Activated B cell treated with CpG ODN at 0.5 μM for 24 hours (primary cell): Measurements from ENCODE around the gene FNTB. TPM values are rescaled to one million over a fixed set of nuclear protein-coding genes. Genes with fewer than 3 reads are reported as not detected.

Source experiments
- ATAC-seq: fragments of 200-7000 bp; cut with Tn5 transposase; one replicate; pipeline ENCODE4 v1.10.0; 2021; ENCODE audit warnings: low read depth, mild to moderate bottlenecking, moderate library complexity
- CTCF ChIA-PET: fragments of 350-600 bp; sonication (Branson Sonifier 250); formaldehyde crosslinking; loops from one replicate; lab custom pipeline; 2021; ENCODE audit warnings: antibody characterized with exemption; lab: Charles Lee
- POLR2A ChIA-PET: fragments of 350-600 bp; sonication (Branson Sonifier 250); formaldehyde crosslinking; loops from one replicate; lab custom pipeline; 2021; ENCODE audit warnings: antibody characterized with exemption; lab: Charles Lee
- DNase-seq: peaks from one replicate; pipeline ENCODE4 v3.0.0; 2022
- H3K27ac Mint-ChIP-seq: one replicate; pipeline ENCODE4 v1.8.0; 2020; ENCODE audit warnings: mixed read lengths
- H3K27me3 Mint-ChIP-seq: one replicate; pipeline ENCODE4 v1.8.0; 2021; ENCODE audit warnings: mixed read lengths
- H3K36me3 Mint-ChIP-seq: one replicate; pipeline ENCODE4 v1.8.0; 2021; ENCODE audit warnings: low read depth, mixed read lengths
- H3K4me1 Mint-ChIP-seq: one replicate; pipeline ENCODE4 v1.8.0; 2021; ENCODE audit warnings: mixed read lengths
- H3K4me3 Mint-ChIP-seq: one replicate; pipeline ENCODE4 v1.8.0; 2020; ENCODE audit warnings: mild to moderate bottlenecking, mixed read lengths
- H3K9me3 Mint-ChIP-seq: one replicate; pipeline ENCODE4 v1.8.0; 2020; ENCODE audit warnings: mixed read lengths
- intact Hi-C: fragments of 100-400 bp; cut with micrococcal nuclease; formaldehyde crosslinking; loops from one replicate; pipeline ENCODE4 v1.15.1; 2024
- total RNA-seq: library from RNA; stranded (reverse); gene quantifications from 2 replicates; pipeline ENCODE4 v1.2.3, GENCODE V29; 2022
- TF ChIP-seq, protein P1 (sequence below): fragments of 200-600 bp; IDR thresholded peaks from one replicate; pipeline ENCODE4 v1.8.0; 2022; ENCODE audit warnings: antibody characterized with exemption, mild to moderate bottlenecking

FNTB gene
- total RNA-seq, 1 donor from 2014 or later = 10.5 TPM

DNA sequence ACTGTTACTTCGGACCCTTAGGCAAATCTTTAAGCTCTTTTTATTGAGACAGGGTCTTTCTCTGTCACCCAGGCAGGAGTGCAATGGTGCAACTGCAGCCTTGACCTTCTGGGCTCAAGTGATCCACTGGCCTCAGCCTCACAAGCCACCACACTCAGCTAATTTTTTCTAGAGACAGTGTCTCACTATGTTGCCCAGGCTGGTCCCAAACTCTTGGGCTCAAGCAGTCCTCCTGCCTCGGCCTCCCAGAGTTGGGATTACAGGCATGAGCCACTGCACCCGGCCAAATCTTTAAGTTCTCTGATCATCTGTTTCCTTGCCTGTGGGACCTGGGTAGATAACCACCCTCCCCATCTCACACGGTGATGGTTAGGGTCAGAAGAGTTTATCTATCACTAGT, 41.8 kb upstream of the FNTB start:
- Mint-ChIP-seq H3K27me3 (no peaks in the 10 kb centered on the region), H3K9me3 (no peaks in the 10 kb centered on the region), H3K4me1 (peaks cover 15% of the 10 kb centered on the region), H3K27ac (no peak overlapping the region), H3K4me3 (no peak overlapping the region), H3K36me3 (peaks cover 46% of the 10 kb centered on the region)
- DNase-seq = no peak
- TF ChIP-seq, protein P1, sequence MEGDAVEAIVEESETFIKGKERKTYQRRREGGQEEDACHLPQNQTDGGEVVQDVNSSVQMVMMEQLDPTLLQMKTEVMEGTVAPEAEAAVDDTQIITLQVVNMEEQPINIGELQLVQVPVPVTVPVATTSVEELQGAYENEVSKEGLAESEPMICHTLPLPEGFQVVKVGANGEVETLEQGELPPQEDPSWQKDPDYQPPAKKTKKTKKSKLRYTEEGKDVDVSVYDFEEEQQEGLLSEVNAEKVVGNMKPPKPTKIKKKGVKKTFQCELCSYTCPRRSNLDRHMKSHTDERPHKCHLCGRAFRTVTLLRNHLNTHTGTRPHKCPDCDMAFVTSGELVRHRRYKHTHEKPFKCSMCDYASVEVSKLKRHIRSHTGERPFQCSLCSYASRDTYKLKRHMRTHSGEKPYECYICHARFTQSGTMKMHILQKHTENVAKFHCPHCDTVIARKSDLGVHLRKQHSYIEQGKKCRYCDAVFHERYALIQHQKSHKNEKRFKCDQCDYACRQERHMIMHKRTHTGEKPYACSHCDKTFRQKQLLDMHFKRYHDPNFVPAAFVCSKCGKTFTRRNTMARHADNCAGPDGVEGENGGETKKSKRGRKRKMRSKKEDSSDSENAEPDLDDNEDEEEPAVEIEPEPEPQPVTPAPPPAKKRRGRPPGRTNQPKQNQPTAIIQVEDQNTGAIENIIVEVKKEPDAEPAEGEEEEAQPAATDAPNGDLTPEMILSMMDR = no peak
- POLR2A ChIA-PET = no interaction called here
- intact Hi-C loops = no loop called here
- no peak for ATAC-seq
- CTCF ChIA-PET = no interaction called here

DNA sequence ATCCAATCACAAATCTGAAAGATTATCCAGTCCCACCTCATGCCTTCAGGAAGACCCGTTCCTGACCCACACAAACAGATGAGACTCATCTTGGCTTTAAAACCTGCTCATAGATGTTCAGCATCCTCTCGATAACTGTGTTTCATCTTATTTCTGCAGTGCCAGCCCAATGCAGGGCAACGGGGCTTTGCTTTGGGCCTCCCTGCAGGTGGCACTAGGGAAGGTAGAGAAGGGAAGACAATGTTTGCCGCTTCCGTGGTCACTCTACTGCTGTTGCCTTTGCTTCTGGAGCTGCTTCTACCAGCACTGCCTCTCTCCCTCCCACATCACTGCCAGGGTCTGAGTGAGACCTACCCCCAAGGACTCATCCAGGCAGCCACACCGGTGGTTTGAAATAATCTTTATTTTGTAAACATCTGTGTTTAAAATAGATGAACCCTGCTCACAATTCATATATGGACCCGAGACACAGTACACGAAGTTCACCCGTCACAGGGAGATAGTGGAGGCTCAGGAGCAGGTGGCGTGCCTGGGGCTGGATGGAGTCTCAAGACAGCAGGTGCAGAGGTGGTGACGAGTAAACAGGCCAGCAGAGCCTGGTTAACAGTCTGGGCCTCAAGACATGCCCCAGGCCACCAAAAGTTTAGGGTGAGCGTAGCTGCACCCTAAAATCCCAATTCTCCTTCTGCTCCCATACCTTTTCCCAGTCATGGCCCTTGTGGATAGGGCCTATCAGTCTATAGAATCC, 41.1 kb upstream of the FNTB start:
- peaks cover 39% of the 10 kb centered on the region for H3K36me3 Mint-ChIP-seq
- ATAC-seq (no peak), DNase-seq (no peak)
- H3K9me3 Mint-ChIP-seq = no peaks in the 10 kb centered on the region
- ChIA-PET POLR2A (no interaction called here), CTCF (no interaction called here)
- intact Hi-C loops = no loop called here
- no peak overlapping the region for H3K4me3 Mint-ChIP-seq
- TF ChIP-seq, protein P1 = no peak
- H3K4me1 Mint-ChIP-seq = peaks cover 15% of the 10 kb centered on the region
- H3K27ac Mint-ChIP-seq = no peak overlapping the region
- H3K27me3 Mint-ChIP-seq = no peaks in the 10 kb centered on the region

DNA sequence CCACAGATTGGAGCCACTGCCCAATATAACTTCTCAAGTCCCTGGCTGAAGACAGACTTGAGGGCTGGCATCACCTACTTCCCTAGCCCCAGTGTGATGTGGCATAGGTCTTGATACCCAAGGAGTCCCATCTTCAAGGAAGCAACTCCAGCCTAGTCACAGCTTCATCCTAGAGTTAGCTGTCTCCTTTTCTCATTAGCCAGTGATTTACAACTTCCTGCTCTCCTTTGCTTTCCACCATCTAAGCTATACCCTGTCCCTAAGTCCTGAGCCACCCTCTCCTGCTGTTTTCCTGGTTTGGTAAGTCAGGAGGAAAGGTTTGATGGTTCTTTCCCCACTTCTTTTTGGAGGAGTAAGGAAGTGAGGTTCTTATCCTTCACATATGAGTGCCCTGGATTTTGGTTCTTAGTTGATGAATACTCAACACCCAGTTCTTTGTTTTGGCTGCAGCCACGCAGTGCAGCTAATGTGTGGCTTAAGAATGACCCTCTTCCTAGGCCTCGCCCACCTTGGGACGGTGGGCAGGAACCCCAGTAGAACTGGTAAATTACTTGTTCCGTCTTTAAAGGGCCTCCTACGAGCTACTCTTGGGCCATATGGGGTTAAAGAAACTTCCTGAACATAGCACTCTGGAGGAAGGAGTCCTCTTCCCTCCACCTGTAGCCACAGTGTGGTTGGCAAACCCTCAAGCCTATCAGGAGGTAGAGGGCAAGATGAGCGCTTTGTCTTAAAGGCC, 40.2 kb upstream of the FNTB start:
- H3K4me1 Mint-ChIP-seq = peaks cover 15% of the 10 kb centered on the region
- DNase-seq (no peak), ATAC-seq (no peak)
- intact Hi-C loops = no loop called here
- no peak overlapping the region for H3K27ac Mint-ChIP-seq
- ChIA-PET POLR2A (no interaction called here), CTCF (interaction anchor here (1.2 kb wide), 1 partner anchor 9 kb away, joined by 3 read pairs; no protein-coding TSS in a partner anchor)
- peaks cover 34% of the 10 kb centered on the region for H3K36me3 Mint-ChIP-seq
- TF ChIP-seq, protein P1 = no peak
- H3K27me3 Mint-ChIP-seq = no peaks in the 10 kb centered on the region
- H3K9me3 Mint-ChIP-seq = no peaks in the 10 kb centered on the region
- no peak overlapping the region for H3K4me3 Mint-ChIP-seq

DNA sequence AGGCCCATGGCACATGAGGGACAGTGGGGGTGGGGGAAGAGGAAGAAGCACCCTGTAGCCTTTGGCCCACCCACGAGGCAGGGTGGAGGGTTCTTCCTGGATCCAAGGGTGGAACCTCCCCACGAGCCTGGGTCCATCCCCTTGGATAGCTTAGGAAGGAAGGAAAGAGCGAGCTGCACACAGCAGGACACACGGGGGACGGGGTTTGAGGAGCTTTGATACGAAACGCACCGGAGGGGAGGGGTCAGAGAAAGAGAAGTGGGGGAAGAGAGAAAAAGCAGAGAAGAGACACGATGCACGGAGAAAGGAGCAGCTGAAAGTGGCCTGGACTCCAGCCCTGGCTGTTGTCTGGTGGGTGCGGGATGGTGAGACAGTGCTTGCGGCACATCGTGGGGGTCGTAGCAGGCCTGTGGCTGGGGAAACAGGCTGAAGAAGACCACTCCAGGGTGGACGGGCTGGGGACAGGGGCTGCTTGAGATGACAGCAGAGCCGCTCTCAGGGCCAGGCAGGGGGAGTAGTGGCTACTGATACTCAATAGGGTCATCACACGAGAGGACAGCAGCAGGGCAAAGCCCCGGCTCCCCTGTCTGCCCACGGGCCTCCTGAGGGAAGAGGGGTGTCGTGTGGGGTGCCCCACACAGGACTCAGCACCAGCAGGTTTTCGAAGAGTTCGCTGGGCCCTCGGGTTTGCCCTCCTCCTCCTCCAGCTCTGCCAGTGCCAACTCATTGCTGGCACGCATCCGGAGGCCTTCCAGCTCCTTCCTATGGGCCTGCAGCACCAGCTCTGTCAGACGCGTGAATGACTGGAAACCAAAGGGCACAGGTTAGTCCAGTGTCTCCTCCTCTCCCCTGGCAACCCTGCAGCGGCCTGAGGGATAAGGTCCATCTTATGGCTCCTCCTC, 38.7 kb upstream of the FNTB start:
- Mint-ChIP-seq H3K4me1 (peaks cover 25% of the 10 kb centered on the region), H3K27ac (no peak overlapping the region), H3K36me3 (peaks cover 27% of the 10 kb centered on the region), H3K4me3 (no peak overlapping the region), H3K9me3 (no peaks in the 10 kb centered on the region), H3K27me3 (no peaks in the 10 kb centered on the region)
- DNase-seq (no peak), ATAC-seq (no peak)
- intact Hi-C loops = no loop called here
- ChIA-PET POLR2A (no interaction called here), CTCF (interaction anchor here (1.2 kb wide), 1 partner anchor 11 kb away, joined by 3 read pairs; no protein-coding TSS in a partner anchor)
- TF ChIP-seq, protein P1 = no peak
